HG03280 (cell line): ENCODE measurements around the gene PMEPA1.

Experiments
- ATAC-seq: cut with Tn5 transposase; IDR thresholded peaks from one replicate; pipeline ENCODE4 v1.9.1; 2021; ENCODE audit warnings: mild to moderate bottlenecking, moderate library complexity; ENCODE audit not compliant: unreplicated experiment

Gene PMEPA1, protein sequence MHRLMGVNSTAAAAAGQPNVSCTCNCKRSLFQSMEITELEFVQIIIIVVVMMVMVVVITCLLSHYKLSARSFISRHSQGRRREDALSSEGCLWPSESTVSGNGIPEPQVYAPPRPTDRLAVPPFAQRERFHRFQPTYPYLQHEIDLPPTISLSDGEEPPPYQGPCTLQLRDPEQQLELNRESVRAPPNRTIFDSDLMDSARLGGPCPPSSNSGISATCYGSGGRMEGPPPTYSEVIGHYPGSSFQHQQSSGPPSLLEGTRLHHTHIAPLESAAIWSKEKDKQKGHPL

DNA sequence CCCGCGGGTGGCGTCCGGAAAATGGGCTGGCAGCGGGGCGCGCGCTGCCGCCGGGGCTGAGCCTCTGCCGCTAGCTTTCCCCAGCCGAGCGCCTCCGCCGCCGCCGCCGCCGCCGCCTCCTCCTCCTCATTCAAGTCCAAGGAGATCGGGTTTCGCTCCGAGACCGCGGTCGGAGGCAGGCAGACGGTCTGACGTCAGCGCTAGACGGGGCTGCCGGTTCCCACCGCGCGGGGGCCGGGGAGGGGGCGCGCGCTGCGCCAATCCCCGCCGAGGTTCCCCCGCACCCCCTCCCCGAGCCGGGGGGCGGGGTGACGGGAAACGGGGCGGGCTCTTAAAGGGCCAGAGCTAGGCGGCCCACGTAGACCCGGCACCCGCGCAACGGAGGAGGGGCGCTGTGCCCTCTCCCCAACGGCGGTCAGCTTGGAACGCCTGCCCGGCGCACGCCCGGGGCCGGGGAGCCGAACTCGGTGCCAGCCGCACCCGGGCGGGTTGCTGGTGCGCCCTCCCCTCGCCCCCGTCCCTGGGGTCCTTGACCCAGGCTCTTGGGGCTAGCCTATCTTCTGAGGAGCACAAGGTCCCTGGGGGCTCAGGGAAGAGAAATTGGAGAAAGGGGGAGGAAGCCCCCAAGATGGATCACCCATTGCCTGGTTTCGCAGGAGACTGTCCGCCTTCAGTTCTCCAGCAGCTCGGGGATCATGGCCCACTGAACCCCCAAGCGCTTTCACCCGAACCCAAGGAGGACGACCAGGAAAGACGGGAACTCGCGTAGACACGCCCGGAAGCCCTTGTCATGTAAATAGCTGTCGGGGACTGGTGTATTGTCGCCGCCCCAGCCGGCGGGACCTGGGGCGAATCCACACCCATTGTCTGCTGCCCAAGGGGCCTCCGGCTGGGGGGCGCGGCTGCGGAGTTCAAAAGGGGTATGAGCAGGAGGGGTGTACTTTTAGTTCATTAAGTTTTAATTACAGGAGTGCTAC is at the start of gene PMEPA1:
Gene PMEPA1 (minus strand): TSS at position 193 of the 977 bp plus-strand sequence. CDS start 433 bp downstream, outside the sequence.
- ATAC-seq: peak; percentile 75

GRCh38 chr20:57757767-57758166 is 48.0 kb upstream of the PMEPA1 start:
- no peak for ATAC-seq

DNA sequence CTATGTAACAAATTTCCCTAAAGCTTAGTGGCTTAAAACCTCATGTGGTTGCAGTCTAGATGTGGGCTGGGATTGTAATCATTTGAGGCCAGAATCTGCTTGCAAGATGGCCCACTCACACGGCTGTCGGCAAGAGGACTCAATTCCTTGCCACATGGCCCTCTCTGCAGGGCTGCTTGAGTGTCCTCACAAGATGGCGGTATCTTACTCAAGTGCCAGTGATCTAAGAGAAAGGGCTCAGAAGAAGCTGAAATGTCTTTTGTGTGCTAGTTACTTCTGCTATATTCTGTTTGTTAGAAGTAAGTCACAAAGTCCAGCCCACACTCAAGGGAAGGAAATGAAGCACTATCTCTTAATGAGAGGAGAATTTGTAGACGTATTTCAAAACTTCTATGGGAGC is 47.1 kb upstream of the PMEPA1 start:
- ATAC-seq: no peak

- ATAC-seq: no peak
Observed at GRCh38 chr20:57756213-57756612, 46.4 kb upstream of the PMEPA1 start.

DNA sequence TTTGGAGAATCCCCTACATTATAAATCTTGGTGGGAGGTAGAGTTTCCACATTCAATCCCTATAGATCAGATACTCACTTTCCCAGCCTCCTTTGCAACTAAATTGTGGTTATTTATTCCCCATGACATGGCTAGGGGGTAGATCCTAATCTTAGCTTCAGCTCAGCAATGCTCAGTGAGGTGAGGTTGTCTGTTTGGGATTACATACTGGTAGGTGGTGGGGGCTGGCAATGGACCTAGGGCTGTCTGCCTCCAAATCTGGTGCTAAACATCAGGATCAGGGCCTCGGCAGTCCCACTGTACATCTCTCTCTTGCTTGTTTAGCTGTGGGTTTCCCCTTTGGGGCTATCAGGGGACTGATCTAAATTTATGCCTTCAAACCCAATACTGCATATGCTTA is 45.8 kb upstream of the PMEPA1 start:
- no peak for ATAC-seq

- ATAC-seq: no peak
Observed at GRCh38 chr20:57754190-57754589, 44.4 kb upstream of the PMEPA1 start.

GRCh38 chr20:57753332-57754164 is 43.7 kb upstream of the PMEPA1 start:
- no peak for ATAC-seq

DNA sequence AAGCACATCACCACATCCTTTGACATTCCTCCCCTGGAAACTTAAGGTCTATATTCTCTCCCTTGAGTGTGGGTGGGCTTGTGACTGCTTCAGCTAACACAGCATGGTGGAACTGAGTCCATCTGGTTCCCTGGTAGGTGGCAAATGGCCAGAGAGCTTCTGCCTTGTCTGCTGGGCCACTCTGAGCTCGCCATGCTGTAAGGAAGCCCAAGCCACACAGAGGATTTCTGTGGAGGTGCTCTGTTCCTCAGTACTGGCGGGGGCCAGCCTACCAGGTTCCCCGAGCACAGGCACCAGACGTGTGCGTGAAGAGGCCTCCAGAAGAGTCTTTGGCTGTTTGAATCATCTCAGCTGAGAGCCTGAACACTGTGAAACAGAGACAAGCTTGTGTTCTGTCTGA is 41.6 kb upstream of the PMEPA1 start:
- no peak for ATAC-seq

- no peak for ATAC-seq
Observed at GRCh38 chr20:57749869-57750268, 40.1 kb upstream of the PMEPA1 start.

DNA sequence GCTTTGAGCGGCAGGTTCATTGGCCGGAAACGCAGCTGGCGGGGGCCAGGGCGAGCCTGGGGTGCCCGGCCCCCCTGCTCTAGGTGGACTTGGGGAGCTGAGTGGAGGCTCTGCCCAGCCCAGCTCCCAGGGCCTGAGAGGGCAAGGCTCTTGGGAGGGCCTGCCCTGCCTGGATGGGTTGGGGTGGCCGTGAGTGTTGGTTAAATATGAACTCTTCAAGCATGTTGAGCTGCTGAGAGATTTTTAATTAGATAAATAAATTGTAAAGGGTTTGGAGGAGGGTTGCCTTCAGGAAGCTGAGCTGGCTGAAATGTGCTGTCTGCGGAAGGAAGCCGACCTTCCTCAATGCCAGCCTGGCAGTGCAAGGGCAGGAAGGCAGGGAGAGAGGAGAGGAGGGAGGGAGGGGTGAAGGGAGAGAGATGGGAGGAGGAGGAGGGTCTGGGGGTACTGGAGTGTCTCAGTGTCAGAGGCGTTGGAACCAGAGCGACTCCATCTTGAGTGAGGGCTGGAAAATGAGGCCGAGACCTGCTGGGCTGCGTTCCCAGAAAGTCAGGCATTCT is 39.4 kb upstream of the PMEPA1 start:
- no peak for ATAC-seq

DNA sequence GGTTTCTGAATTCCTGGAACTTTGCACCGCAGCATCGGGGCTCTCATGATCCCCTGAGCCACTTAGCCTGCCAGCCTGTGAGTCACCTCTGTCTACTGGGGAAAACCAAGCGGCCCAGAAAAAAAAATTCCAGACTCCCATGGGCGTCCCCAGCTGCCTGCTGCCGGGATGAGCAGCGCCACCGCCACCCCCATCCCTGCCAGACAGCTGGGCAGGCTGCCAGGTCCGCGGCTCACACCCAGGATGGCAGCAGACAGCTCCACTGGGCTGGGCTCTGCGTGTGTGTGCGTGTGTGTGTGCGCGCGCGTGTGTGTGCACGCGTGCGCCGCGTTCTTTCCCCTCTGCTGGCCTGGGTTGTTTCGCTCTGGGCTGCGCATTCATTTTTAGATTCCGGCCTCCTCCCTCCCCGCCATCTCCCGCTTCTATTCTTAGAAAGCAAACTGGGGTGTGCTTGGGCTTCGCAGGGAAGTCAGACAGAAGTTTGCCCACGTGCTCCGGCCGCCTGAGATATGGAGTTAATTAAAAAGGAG is 38.9 kb upstream of the PMEPA1 start:
- ATAC-seq: no peak

- ATAC-seq: no peak
Observed at GRCh38 chr20:57747861-57748481, 38.2 kb upstream of the PMEPA1 start.

DNA sequence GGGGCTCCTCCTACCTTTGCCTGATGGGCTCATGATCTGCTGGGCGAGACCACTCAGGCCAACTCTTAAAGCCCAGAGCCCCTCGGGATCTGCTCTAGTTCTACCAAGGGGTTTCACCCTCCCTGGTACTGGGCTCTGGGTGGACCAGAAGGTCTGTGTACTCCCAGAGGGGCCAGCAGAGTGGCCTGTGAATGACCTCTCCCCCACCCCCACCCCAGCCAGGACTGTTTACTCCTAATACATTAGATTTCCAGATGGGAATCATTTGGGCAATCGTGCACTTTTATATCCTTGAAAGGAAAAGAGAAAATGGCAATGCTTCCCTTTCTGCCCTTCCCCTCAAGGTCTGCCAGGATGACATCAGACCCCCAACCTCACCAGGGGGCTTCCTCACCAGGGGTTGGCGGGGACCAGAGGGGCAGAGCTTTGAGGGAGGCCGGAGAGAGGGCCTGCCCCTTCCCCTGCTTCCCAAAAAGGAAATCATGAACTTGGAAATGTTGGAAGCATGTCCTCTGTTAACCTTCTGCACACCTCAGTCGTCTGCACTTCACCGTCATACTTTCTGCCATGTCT is 37.1 kb upstream of the PMEPA1 start:
- ATAC-seq: no peak

DNA sequence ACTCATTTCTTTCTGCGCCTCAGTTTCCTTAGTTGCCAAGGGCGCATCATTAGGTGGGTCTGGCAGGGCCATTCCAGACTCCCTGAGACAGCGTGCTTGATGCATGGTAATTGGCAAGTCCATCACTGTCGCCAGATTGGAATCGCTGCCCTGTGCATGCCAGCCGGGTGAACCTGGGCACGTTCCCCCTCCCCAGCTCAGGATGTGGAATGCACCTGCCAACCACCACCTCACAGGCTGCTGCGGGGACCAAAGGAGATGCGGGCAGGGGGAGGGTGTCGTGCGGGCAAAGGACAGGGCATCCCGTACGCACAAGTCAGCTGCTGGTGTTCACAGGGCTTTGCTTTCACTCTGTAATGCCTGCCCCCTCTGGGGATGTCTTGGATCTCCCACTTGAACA is 36.4 kb upstream of the PMEPA1 start:
- ATAC-seq: no peak

DNA sequence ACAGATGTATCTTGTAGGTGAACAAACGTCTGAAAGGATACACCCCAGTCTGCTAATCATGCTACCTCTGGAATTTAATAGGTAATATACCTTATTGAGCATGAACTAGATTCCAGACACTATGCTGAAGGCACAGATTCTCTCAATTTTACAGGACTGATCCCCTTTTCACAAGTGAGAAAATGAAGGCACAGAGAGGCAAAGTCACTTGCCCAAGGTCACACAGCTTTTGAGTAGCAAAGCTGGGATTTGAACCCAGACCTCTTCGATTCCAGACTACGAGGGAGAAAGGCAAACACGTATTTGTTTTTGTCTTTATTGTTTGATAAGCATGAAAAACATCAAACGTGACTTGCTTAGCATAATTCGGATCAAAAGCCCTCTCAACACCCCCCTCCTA is 34.4 kb upstream of the PMEPA1 start:
- ATAC-seq: no peak

- ATAC-seq: no peak
Observed at GRCh38 chr20:57743450-57744095, 33.8 kb upstream of the PMEPA1 start.

DNA sequence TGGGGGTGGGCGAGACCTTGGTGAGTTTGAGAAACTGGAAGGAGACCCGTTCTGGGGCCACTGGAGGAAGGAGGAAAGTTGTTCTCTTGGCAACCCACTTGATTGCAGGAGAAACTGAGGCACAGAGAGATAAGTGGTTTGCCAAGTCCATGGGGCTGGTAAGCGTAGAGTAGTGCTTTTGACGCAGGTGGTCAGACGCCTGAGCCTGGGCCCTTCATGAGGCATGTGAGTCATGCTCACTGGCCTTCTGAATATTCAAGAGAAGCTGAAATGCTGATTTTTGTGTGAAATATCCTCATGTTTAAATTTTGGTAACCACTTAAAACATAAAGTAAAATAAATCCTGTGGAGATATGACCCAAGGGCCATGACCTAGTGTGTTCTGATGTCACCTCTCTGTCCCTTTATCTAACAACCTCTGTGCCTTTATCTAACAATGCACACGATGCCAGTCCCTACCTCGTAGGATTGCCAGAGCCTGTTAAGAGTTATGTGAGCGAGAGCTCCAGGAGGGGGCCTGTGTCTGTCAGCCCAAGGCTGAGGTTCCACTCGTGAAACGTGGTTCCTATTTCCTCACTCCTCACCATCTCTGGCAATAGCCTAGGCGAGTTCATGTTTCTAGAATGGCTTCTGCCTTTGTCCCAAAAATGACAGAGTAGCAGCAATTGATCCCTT is 32.8 kb upstream of the PMEPA1 start:
- no peak for ATAC-seq

DNA sequence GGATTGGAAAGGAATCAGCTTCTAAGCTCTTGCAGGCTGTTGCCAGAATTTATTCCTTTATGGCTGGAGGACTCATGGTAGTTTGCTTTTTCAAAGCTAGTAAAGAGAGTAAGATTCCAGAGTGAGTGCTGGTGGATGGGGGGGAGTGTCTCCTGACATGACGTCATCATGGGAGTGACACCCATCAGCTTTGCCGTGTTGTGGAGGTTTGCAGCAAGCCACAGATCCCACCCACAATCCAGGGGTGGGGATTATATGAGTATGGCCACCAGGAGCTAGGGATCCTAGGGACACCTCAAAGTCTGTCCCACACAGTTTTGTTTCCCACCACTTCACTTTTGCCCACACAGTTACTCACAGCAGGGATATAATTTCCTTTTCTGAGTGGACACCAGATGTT is 28.7 kb upstream of the PMEPA1 start:
- no peak for ATAC-seq

DNA sequence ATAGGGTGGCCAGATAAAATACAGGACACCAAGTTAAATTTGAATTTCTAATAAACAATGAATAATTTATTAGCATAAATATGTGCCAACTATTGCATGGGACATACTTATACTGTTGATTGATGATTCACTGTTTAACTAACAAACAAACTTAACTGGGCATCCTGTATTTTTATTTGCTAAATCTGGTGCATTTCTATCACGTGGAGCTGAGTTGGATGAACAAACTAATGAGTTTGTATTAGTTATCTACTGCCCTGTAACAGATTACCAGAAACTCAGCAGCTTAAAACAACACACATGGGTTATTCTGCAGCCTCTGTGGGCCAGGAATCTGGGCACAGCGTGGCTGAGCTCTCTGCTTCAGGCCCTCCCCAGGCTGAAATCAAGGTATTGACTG is 28.2 kb upstream of the PMEPA1 start:
- no peak for ATAC-seq
